Measurements from ENCODE around the gene ZNF90.
"Not testable (repeated sequence)": the region's sequence is repeated elsewhere in the genome, so short reads cannot be mapped to it uniquely, and the experiment has no call there.

The ZNF90 gene

GRCh38 chr19:20151617-20152145 is 73.9 kb downstream of the ZNF90 start:
- TF ChIP-seq CTCF (IDR thresholded peaks at IDR 0.05; ENCODE audit: low read depth, low read length, missing control alignments), result no peak
- H3K27ac ChIP-seq, result no peak overlapping the region
- in situ Hi-C loops (cut with HindIII; ENCODE audit: low pct_ligation_motif_present, low sequenced_read_pairs), result no loop called here
- no peak overlapping the region for H3K4me3 ChIP-seq (ENCODE audit: low read depth, low read length)
- H3K27me3 ChIP-seq (replicated peaks), result no peaks in the 10 kb centered on the region
- H3K36me3 ChIP-seq (replicated peaks), result no peaks in the 10 kb centered on the region
- DNase-seq, result no peak

- DNase-seq; H3K27ac ChIP-seq; H3K4me3 ChIP-seq (ENCODE audit: low read depth, low read length); in situ Hi-C loops (cut with HindIII; ENCODE audit: low pct_ligation_motif_present, low sequenced_read_pairs); H3K27me3 ChIP-seq (replicated peaks); H3K36me3 ChIP-seq (replicated peaks): not testable (repeated sequence)
These were observed 74.7 kb downstream of the ZNF90 start for GRCh38 chr19:20152506-20152905.

- in situ Hi-C loops (cut with HindIII; ENCODE audit: low pct_ligation_motif_present, low sequenced_read_pairs), result no loop called here
- H3K27me3 ChIP-seq (replicated peaks), result no peaks in the 10 kb centered on the region
- H3K27ac ChIP-seq, result no peak overlapping the region
- H3K36me3 ChIP-seq (replicated peaks), result no peaks in the 10 kb centered on the region
- no peak for DNase-seq
- TF ChIP-seq CTCF (IDR thresholded peaks at IDR 0.05; ENCODE audit: low read depth, low read length, missing control alignments), result no peak
- no peak overlapping the region for H3K4me3 ChIP-seq (ENCODE audit: low read depth, low read length)
These were observed 75.5 kb downstream of the ZNF90 start for GRCh38 chr19:20153281-20153680.

- TF ChIP-seq CTCF (IDR thresholded peaks at IDR 0.05; ENCODE audit: low read depth, low read length, missing control alignments), result no peak
- no peak overlapping the region for H3K27ac ChIP-seq
- in situ Hi-C loops (cut with HindIII; ENCODE audit: low pct_ligation_motif_present, low sequenced_read_pairs), result no loop called here
These were observed 76.8 kb downstream of the ZNF90 start for GRCh38 chr19:20154636-20155035.

GRCh38 chr19:20162821-20163220 is 85.0 kb downstream of the ZNF90 start:
- in situ Hi-C loops (cut with HindIII; ENCODE audit: low pct_ligation_motif_present, low sequenced_read_pairs), result no loop called here
- TF ChIP-seq CTCF (IDR thresholded peaks at IDR 0.05; ENCODE audit: low read depth, low read length, missing control alignments), result no peak
- Histone ChIP-seq H3K27me3 (replicated peaks) (no peaks in the 10 kb centered on the region), H3K4me3 (ENCODE audit: low read depth, low read length) (no peak overlapping the region), H3K36me3 (replicated peaks) (no peaks in the 10 kb centered on the region), H3K27ac (no peak overlapping the region)
- DNase-seq, result no peak

More at GRCh38 chr19:20154636-20155035, 76.8 kb downstream of the ZNF90 start:
- H3K4me3 ChIP-seq (ENCODE audit: low read depth, low read length), result no peak overlapping the region
- no peaks in the 10 kb centered on the region for H3K27me3 ChIP-seq (replicated peaks)
- no peaks in the 10 kb centered on the region for H3K36me3 ChIP-seq (replicated peaks)
- no peak for DNase-seq

- Histone ChIP-seq H3K4me3 (ENCODE audit: low read depth, low read length) (no peak overlapping the region), H3K27ac (no peak overlapping the region), H3K36me3 (replicated peaks) (no peaks in the 10 kb centered on the region), H3K27me3 (replicated peaks) (no peaks in the 10 kb centered on the region)
- DNase-seq, result no peak
- in situ Hi-C loops (cut with HindIII; ENCODE audit: low pct_ligation_motif_present, low sequenced_read_pairs), result no loop called here
- TF ChIP-seq CTCF (IDR thresholded peaks at IDR 0.05; ENCODE audit: low read depth, low read length, missing control alignments), result no peak
These were observed 86.7 kb downstream of the ZNF90 start for GRCh38 chr19:20164456-20164855.
